Trophoblast cell (in vitro differentiated cells and primary cell): ENCODE data around the gene HS3ST4.

Experiments
- DNase-seq, 2 donors: peaks; one replicate each; pipeline ENCODE4 v3.0.0-alpha.2; 2016
- H2AFZ ChIP-seq: 2 replicates; pipeline ENCODE4 v1.6.1; 2013; ENCODE audit warnings: low read length, moderate library complexity, mild to moderate bottlenecking; ENCODE audit not compliant: insufficient read depth, poor library complexity
- H2AK5ac ChIP-seq: 2 replicates; pipeline ENCODE4 v1.6.1; 2013; ENCODE audit warnings: mild to moderate bottlenecking, low read length
- H2BK120ac ChIP-seq: 2 replicates; pipeline ENCODE4 v1.6.1; 2013; ENCODE audit warnings: low read length, mild to moderate bottlenecking, moderate library complexity; ENCODE audit not compliant: insufficient read depth, poor library complexity
- H2BK12ac ChIP-seq: 2 replicates; pipeline ENCODE4 v1.6.1; 2013; ENCODE audit warnings: mild to moderate bottlenecking, low read length, moderate library complexity
- H2BK5ac ChIP-seq: 2 replicates; pipeline ENCODE4 v1.6.1; 2013; ENCODE audit warnings: low read length, low read depth, moderate library complexity, mild to moderate bottlenecking; ENCODE audit not compliant: poor library complexity
- H3K14ac ChIP-seq: 2 replicates; pipeline ENCODE4 v1.6.1; 2013; ENCODE audit warnings: mild to moderate bottlenecking, low read length
- H3K18ac ChIP-seq: 2 replicates; pipeline ENCODE4 v1.6.1; 2013; ENCODE audit warnings: mild to moderate bottlenecking, low read length
- H3K23ac ChIP-seq: 2 replicates; pipeline ENCODE4 v1.6.1; 2013; ENCODE audit warnings: low read length
- H3K27ac ChIP-seq: 2 replicates; pipeline ENCODE4 v1.5.1; 2013; ENCODE audit warnings: low read depth, mild to moderate bottlenecking, inconsistent platforms, low read length, moderate library complexity
- H3K27me3 ChIP-seq: 2 replicates; pipeline ENCODE4 v1.6.1; 2013; ENCODE audit warnings: inconsistent platforms, mild to moderate bottlenecking, low read length, moderate library complexity; ENCODE audit not compliant: insufficient read depth
- H3K36me3 ChIP-seq, 2 experiments: 1 replicate in 1 of 2; 2 replicates in 1 of 2; pipeline ENCODE4 v1.6.1; 2013; ENCODE audit warnings: low read length in 2 of 2, mild to moderate bottlenecking in 2 of 2, moderate library complexity in 1 of 2; ENCODE audit not compliant: insufficient read depth in 2 of 2, control insufficient read depth in 1 of 2
- H3K4ac ChIP-seq: 2 replicates; pipeline ENCODE4 v1.6.1; 2013; ENCODE audit warnings: low read depth, mild to moderate bottlenecking, low read length, moderate library complexity
- H3K4me1 ChIP-seq, 2 experiments: 1 replicate in 1 of 2; 2 replicates in 1 of 2; pipeline ENCODE4 v1.6.1; 2013; ENCODE audit warnings: low read length in 2 of 2, mild to moderate bottlenecking in 2 of 2, moderate library complexity in 1 of 2; ENCODE audit not compliant: insufficient read depth in 2 of 2, control insufficient read depth in 1 of 2
- H3K4me2 ChIP-seq: 2 replicates; pipeline ENCODE4 v1.6.1; 2013; ENCODE audit warnings: inconsistent platforms, mild to moderate bottlenecking, low read length, moderate library complexity
- H3K4me3 ChIP-seq: 2 replicates; pipeline ENCODE4 v1.5.1; 2013; ENCODE audit warnings: mild to moderate bottlenecking, low read depth, low read length, inconsistent platforms
- H3K79me1 ChIP-seq: one replicate; pipeline ENCODE4 v1.6.1; 2013; ENCODE audit warnings: low read length
- H3K79me2 ChIP-seq: 2 replicates; pipeline ENCODE4 v1.6.1; 2013; ENCODE audit warnings: low read length, mild to moderate bottlenecking; ENCODE audit not compliant: control insufficient read depth, insufficient read depth, poor library complexity
- H3K9ac ChIP-seq: 2 replicates; pipeline ENCODE4 v1.6.1; 2013; ENCODE audit warnings: mild to moderate bottlenecking, low read length
- H3K9me3 ChIP-seq: 2 replicates; pipeline ENCODE4 v1.6.1; 2013; ENCODE audit warnings: low read depth, mild to moderate bottlenecking, control low read depth, inconsistent platforms, low read length; ENCODE audit not compliant: insufficient read depth
- H4K12ac ChIP-seq: 2 replicates; pipeline ENCODE4 v1.6.1; 2013; ENCODE audit warnings: low read depth, mild to moderate bottlenecking, low read length, moderate library complexity
- H4K8ac ChIP-seq: 2 replicates; pipeline ENCODE4 v1.6.1; 2013; ENCODE audit warnings: low read depth, mild to moderate bottlenecking, low read length, moderate library complexity
- H4K91ac ChIP-seq: one replicate; pipeline ENCODE4 v1.6.1; 2013; ENCODE audit warnings: low read depth, mild to moderate bottlenecking, low read length, moderate library complexity
- WGBS: extraction: QIAGEN DNeasy Blood & Tissue Kit; methylation state at CpG from one replicate; pipeline ENCODE4 v1.1.7; 2013; ENCODE audit warnings: missing lambda C conversion rate; ENCODE audit not compliant: insufficient read length, insufficient coverage; ENCODE audit errors: extremely low coverage; 5-methylcytosine and 5-hydroxymethylcytosine counted together

Gene HS3ST4

DNA sequence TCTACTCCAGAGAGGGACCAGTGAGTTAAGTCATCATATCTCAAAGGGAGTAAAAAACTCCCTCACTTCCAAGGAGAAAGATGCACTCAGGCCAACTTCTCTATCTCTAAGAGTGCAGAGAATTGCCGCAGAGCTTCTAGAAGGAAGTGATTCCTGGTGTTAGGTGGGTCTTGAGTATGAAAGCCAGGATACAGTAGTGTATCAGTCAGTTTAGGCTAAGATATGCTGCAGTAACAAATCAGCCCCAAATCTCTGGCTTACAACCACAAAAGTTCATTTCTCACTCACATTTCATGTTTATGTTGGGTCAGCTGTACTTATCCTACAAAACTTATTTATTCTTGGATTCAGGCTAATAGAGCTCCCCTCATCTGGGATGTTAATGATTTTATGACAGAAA, 106.3 kb downstream of the HS3ST4 start:
- DNase-seq = no peak
- H3K4me1 ChIP-seq = no peaks in the 10 kb centered on the region
- H3K79me1 ChIP-seq = no peaks in the 10 kb centered on the region
- H3K79me2 ChIP-seq = no peaks in the 10 kb centered on the region
- no peak overlapping the region for H4K12ac ChIP-seq
- H2BK120ac ChIP-seq = no peak overlapping the region
- H4K91ac ChIP-seq = no peak overlapping the region
- no peak overlapping the region for H3K4ac ChIP-seq
- no peaks in the 10 kb centered on the region for H3K36me3 ChIP-seq
- no peak overlapping the region for H2AK5ac ChIP-seq
- no peak overlapping the region for H2AFZ ChIP-seq
- H3K18ac ChIP-seq = no peak overlapping the region
- H3K14ac ChIP-seq = no peak overlapping the region
- H3K23ac ChIP-seq = no peak overlapping the region
- H3K4me2 ChIP-seq = no peak overlapping the region
- no peaks in the 10 kb centered on the region for H3K9me3 ChIP-seq
- no peak overlapping the region for H3K9ac ChIP-seq
- H2BK5ac ChIP-seq = no peak overlapping the region
- H3K27me3 ChIP-seq = no peaks in the 10 kb centered on the region
- WGBS = no CpG with 5 or more reads among the region's 1 CpG
- no peak overlapping the region for H3K4me3 ChIP-seq
- H4K8ac ChIP-seq = no peak overlapping the region
- no peak overlapping the region for H2BK12ac ChIP-seq
- H3K27ac ChIP-seq = no peak overlapping the region

DNA sequence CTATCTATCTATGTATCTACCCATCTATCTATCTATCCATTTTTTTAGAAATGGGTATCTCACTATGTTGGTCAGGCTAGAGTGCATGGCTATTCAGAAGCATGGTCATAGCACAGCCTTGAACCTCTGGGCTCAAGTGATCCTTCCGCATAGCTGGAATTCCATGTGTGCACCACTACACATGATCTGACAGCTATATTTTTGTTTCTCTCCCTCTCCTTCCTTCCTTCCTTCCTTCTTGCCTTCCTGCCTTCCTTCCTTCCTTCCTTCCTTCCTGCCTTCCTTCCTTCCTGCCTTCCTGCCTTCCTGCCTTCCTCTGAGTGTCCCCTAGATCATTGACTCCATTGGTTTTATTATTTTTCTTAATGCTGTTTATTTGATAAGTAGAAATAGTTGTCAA, 108.1 kb downstream of the HS3ST4 start:
- Histone ChIP-seq H3K14ac (no peak overlapping the region), H2BK120ac (no peak overlapping the region), H3K4ac (no peak overlapping the region), H2AFZ (no peak overlapping the region), H3K4me2 (no peak overlapping the region), H3K9ac (no peak overlapping the region), H3K18ac (no peak overlapping the region), H3K79me1 (no peaks in the 10 kb centered on the region), H3K27me3 (no peaks in the 10 kb centered on the region), H2BK12ac (no peak overlapping the region), H3K4me1 (no peaks in the 10 kb centered on the region), H4K8ac (no peak overlapping the region), H2AK5ac (no peak overlapping the region), H3K79me2 (no peaks in the 10 kb centered on the region), H3K9me3 (no peaks in the 10 kb centered on the region), H3K4me3 (no peak overlapping the region), H4K91ac (no peak overlapping the region), H3K27ac (no peak overlapping the region), H4K12ac (no peak overlapping the region), H3K36me3 (no peaks in the 10 kb centered on the region), H2BK5ac (no peak overlapping the region), H3K23ac (no peak overlapping the region)
- DNase-seq = no peak
- WGBS = no CpG with 5 or more reads among the region's 1 CpG

DNA sequence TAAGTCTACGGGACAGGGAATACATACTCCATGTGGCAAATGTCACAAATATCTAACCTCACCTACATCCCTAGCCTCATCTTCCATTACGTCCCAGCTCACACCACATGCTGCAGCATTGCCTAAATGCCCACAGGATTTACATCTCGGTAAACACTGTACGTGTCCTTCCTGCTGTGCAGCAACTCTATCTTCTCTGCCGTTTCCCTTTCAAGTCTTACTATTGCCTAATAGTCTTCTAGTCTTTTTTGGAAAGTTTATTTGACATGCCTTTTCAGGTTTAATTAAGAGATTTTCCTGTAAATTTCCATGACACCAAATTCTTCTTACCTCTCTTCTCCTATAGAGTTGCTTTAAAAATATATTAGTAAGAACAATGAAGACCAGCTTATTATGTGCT, 120.5 kb downstream of the HS3ST4 start:
- WGBS = no CpG with 5 or more reads among the region's 5 CpGs
- H3K4me2 ChIP-seq = no peak overlapping the region
- no peak overlapping the region for H2AK5ac ChIP-seq
- no peak overlapping the region for H3K4me3 ChIP-seq
- no peak overlapping the region for H3K18ac ChIP-seq
- H2BK5ac ChIP-seq = no peak overlapping the region
- H2BK120ac ChIP-seq = no peak overlapping the region
- H2AFZ ChIP-seq = no peak overlapping the region
- no peaks in the 10 kb centered on the region for H3K9me3 ChIP-seq
- no peak for DNase-seq
- no peaks in the 10 kb centered on the region for H3K79me2 ChIP-seq
- no peak overlapping the region for H3K27ac ChIP-seq
- no peak overlapping the region for H2BK12ac ChIP-seq
- H3K14ac ChIP-seq = no peak overlapping the region
- no peaks in the 10 kb centered on the region for H3K4me1 ChIP-seq
- H4K12ac ChIP-seq = no peak overlapping the region
- H3K4ac ChIP-seq = no peak overlapping the region
- no peaks in the 10 kb centered on the region for H3K27me3 ChIP-seq
- no peaks in the 10 kb centered on the region for H3K79me1 ChIP-seq
- H4K8ac ChIP-seq = no peak overlapping the region
- H3K9ac ChIP-seq = no peak overlapping the region
- no peaks in the 10 kb centered on the region for H3K36me3 ChIP-seq
- no peak overlapping the region for H4K91ac ChIP-seq
- no peak overlapping the region for H3K23ac ChIP-seq

DNA sequence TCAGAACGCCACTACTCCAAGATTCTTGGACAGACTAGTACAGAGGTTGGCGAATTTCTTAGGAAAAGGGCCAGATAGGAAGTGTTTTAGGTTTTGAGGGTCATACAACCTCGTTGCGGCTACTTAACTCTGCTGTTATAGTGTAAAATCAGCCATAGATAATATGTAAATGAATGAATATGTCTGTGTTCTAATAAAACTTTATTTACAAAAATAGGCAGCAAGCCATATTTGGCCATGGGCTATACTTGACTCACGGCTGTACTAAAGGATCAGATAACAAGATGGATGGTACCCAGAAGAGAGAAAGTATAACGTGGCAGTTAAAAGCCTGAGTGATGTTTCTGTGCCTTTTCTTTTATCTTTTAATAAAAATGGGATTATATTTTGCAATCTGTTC, 125.5 kb downstream of the HS3ST4 start:
- Histone ChIP-seq H3K4me2 (no peak overlapping the region), H3K79me2 (no peaks in the 10 kb centered on the region), H3K9ac (no peak overlapping the region), H4K12ac (no peak overlapping the region), H3K14ac (no peak overlapping the region), H3K23ac (no peak overlapping the region), H4K91ac (no peak overlapping the region), H3K27ac (no peak overlapping the region), H4K8ac (no peak overlapping the region), H3K27me3 (no peaks in the 10 kb centered on the region), H2BK5ac (no peak overlapping the region), H2BK12ac (no peak overlapping the region), H3K9me3 (no peaks in the 10 kb centered on the region), H2AK5ac (no peak overlapping the region), H3K18ac (no peak overlapping the region), H3K36me3 (no peaks in the 10 kb centered on the region), H3K79me1 (no peaks in the 10 kb centered on the region), H3K4me1 (peaks cover 5% of the 10 kb centered on the region in 2 experiments), H2BK120ac (no peak overlapping the region), H2AFZ (no peak overlapping the region), H3K4me3 (no peak overlapping the region), H3K4ac (no peak overlapping the region)
- no peak for DNase-seq
- no CpG with 5 or more reads among the region's 6 CpGs for WGBS
